Neural progenitor cell (in vitro differentiated cells): Measurements from ENCODE around the gene GDF9. TPM values are rescaled to one million over a fixed set of nuclear protein-coding genes. Genes with fewer than 3 reads are reported as not detected.

Experiments used
- DNase-seq: peaks from one replicate; pipeline ENCODE4 v3.0.0-alpha.2; 2016; ENCODE audit warnings: low spot score
- H2AFZ ChIP-seq: fragments of 200-600 bp; sonication (generic); replicated peaks from 2 replicates; pipeline ENCODE4 v1.6.1; 2016; ENCODE audit warnings: antibody characterized with exemption
- H3F3A ChIP-seq: fragments of 200-600 bp; sonication (generic); 2 replicates; pipeline ENCODE4 v1.6.1; 2016; ENCODE audit warnings: antibody characterized with exemption, low read depth
- H3K27ac ChIP-seq: fragments of 200-600 bp; sonication (generic); 2 replicates; pipeline ENCODE4 v1.5.1; 2016; ENCODE audit warnings: mild to moderate bottlenecking
- H3K27me3 ChIP-seq: fragments of 200-600 bp; sonication (generic); 2 replicates; pipeline ENCODE4 v1.6.1; 2016; ENCODE audit warnings: mild to moderate bottlenecking, moderate library complexity
- H3K36me3 ChIP-seq: fragments of 200-600 bp; sonication (generic); 2 replicates; pipeline ENCODE4 v1.5.1; 2016
- H3K4me1 ChIP-seq: fragments of 200-600 bp; sonication (generic); 2 replicates; pipeline ENCODE4 v1.6.1; 2016; ENCODE audit warnings: mixed run types
- H3K4me2 ChIP-seq: fragments of 200-600 bp; sonication (generic); 2 replicates; pipeline ENCODE4 v1.6.1; 2016
- H3K4me3 ChIP-seq: fragments of 200-600 bp; sonication (generic); 2 replicates; pipeline ENCODE4 v1.5.1; 2016
- H3K79me2 ChIP-seq: fragments of 200-600 bp; sonication (generic); 2 replicates; pipeline ENCODE4 v1.6.1; 2016; ENCODE audit warnings: low read depth
- H3K9ac ChIP-seq: fragments of 200-600 bp; sonication (generic); 2 replicates; pipeline ENCODE4 v1.6.1; 2016
- H3K9me3 ChIP-seq: fragments of 200-600 bp; sonication (generic); 2 replicates; pipeline ENCODE4 v1.5.1; 2016; ENCODE audit warnings: low read depth
- H4K20me1 ChIP-seq: fragments of 200-600 bp; sonication (generic); 2 replicates; pipeline ENCODE4 v1.6.1; 2016; ENCODE audit warnings: low read depth
- H3K27ac Mint-ChIP-seq: 3 replicates; pipeline ENCODE4 v1.8.0; 2021; ENCODE audit warnings: mixed read lengths
- H3K27me3 Mint-ChIP-seq: 2 replicates; pipeline ENCODE4 v1.8.0; 2022; ENCODE audit warnings: low read depth, mild to moderate bottlenecking, inconsistent platforms, moderate library complexity, mixed read lengths; ENCODE audit not compliant: insufficient read depth
- H3K36me3 Mint-ChIP-seq: 3 replicates; pipeline ENCODE4 v1.8.0; 2021; ENCODE audit warnings: mixed read lengths
- H3K4me1 Mint-ChIP-seq: 3 replicates; pipeline ENCODE4 v1.8.0; 2021; ENCODE audit warnings: mixed read lengths
- H3K4me3 Mint-ChIP-seq: 3 replicates; pipeline ENCODE4 v1.8.0; 2021; ENCODE audit warnings: mild to moderate bottlenecking, moderate library complexity, mixed read lengths
- H3K9me3 Mint-ChIP-seq: 3 replicates; pipeline ENCODE4 v1.8.0; 2020; ENCODE audit warnings: mixed read lengths
- EZH2 ChIP-seq: fragments of 200-600 bp; sonication (generic); IDR thresholded peaks from 2 replicates; pipeline ENCODE4 v1.6.1; 2017; ENCODE audit warnings: antibody characterized with exemption, mild to moderate bottlenecking, moderate library complexity
- EZH2phosphoT487 ChIP-seq: fragments of 200-600 bp; sonication (generic); IDR thresholded peaks from 2 replicates; pipeline ENCODE4 v1.6.1; 2017; ENCODE audit warnings: antibody characterized with exemption
- total RNA-seq: library from RNA; depleted of rRNA; stranded (reverse); fragments of >200 nt; gene quantifications from 2 replicates; pipeline ENCODE4 v1.2.3, GENCODE V29; 2015; ENCODE audit warnings: low replicate concordance
- TF ChIP-seq, protein P1 (sequence below): fragments of 200-600 bp; sonication (generic); IDR thresholded peaks from 2 replicates; pipeline ENCODE4 v1.5.1; 2017; ENCODE audit warnings: antibody characterized with exemption, mild to moderate bottlenecking

The GDF9 gene
- total RNA-seq, 1 donor from 2014 or later: 0.82 TPM

DNA sequence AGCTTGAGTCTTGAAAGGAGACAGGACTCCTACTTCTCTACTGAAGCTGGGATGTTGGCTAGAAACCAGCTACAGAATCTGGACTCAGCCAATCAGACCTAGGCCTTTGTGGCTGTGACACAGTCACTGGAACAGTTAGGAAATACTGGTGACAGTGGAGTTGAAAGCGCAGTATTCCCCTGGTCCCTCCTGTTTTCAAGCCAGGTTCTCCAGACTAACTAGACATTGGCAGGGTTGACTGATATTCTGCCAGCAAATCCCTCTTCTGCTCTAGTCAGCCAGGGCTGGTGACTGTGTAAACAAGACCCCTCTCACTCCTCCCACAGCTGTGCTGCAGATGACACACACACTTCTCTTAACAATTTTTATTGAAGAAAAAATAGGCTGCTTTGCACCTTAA lies 44.5 kb downstream of the GDF9 start:
- Mint-ChIP-seq H3K4me3 (no peak overlapping the region), H3K4me1 (peaks cover 11% of the 10 kb centered on the region), H3K36me3 (no peaks in the 10 kb centered on the region), H3K27ac (no peak overlapping the region), H3K27me3 (peaks cover 22% of the 10 kb centered on the region), H3K9me3 (no peaks in the 10 kb centered on the region)
- Histone ChIP-seq H3K36me3 (no peaks in the 10 kb centered on the region), H3K9me3 (no peaks in the 10 kb centered on the region), H3K4me2 (no peak overlapping the region), H3K27ac (no peak overlapping the region), H4K20me1 (no peaks in the 10 kb centered on the region), H3K9ac (no peak overlapping the region), H3K4me1 (no peaks in the 10 kb centered on the region), H3K79me2 (no peaks in the 10 kb centered on the region), H2AFZ (no peak overlapping the region), H3K27me3 (peaks cover 99% of the 10 kb centered on the region), H3F3A (peaks cover 22% of the 10 kb centered on the region), H3K4me3 (no peak overlapping the region)
- no peak for DNase-seq
- TF ChIP-seq, protein P1, sequence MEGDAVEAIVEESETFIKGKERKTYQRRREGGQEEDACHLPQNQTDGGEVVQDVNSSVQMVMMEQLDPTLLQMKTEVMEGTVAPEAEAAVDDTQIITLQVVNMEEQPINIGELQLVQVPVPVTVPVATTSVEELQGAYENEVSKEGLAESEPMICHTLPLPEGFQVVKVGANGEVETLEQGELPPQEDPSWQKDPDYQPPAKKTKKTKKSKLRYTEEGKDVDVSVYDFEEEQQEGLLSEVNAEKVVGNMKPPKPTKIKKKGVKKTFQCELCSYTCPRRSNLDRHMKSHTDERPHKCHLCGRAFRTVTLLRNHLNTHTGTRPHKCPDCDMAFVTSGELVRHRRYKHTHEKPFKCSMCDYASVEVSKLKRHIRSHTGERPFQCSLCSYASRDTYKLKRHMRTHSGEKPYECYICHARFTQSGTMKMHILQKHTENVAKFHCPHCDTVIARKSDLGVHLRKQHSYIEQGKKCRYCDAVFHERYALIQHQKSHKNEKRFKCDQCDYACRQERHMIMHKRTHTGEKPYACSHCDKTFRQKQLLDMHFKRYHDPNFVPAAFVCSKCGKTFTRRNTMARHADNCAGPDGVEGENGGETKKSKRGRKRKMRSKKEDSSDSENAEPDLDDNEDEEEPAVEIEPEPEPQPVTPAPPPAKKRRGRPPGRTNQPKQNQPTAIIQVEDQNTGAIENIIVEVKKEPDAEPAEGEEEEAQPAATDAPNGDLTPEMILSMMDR: no peak
- no peak for TF ChIP-seq EZH2phosphoT487
- TF ChIP-seq EZH2: no peak

DNA sequence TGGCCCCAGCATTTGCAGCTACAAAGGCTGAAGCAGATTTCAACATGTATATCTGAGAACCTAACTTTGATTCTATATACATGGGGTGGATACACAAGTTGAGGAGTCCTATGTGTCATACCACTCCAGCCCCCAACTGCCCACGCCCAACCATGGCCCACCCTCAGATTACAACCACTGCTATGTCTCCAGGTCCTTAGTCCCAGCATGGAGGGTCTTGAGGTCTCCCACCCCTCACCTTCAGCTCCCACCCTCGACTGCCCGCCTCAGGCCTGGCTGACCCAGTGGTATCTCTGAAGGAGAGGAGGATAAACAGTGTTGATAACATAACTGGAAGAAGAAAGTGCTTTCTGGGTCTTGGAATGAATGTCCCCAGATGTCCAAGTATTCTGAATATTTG lies 44.9 kb downstream of the GDF9 start:
- H3K9me3 ChIP-seq: no peaks in the 10 kb centered on the region
- H3K9me3 Mint-ChIP-seq: no peaks in the 10 kb centered on the region
- peaks cover 99% of the 10 kb centered on the region for H3K27me3 ChIP-seq
- DNase-seq: no peak
- no peak overlapping the region for H3K27ac ChIP-seq
- no peaks in the 10 kb centered on the region for H3K4me1 ChIP-seq
- H3K9ac ChIP-seq: no peak overlapping the region
- TF ChIP-seq, protein P1: no peak
- TF ChIP-seq EZH2: no peak
- TF ChIP-seq EZH2phosphoT487: no peak
- no peak overlapping the region for H3K27ac Mint-ChIP-seq
- no peak overlapping the region for H3K4me3 Mint-ChIP-seq
- peaks cover 17% of the 10 kb centered on the region for H3K27me3 Mint-ChIP-seq
- H3K36me3 Mint-ChIP-seq: no peaks in the 10 kb centered on the region
- H3K4me2 ChIP-seq: no peak overlapping the region
- peaks cover 22% of the 10 kb centered on the region for H3F3A ChIP-seq
- H3K4me1 Mint-ChIP-seq: peaks cover 11% of the 10 kb centered on the region
- H3K4me3 ChIP-seq: no peak overlapping the region
- no peaks in the 10 kb centered on the region for H3K36me3 ChIP-seq
- no peaks in the 10 kb centered on the region for H3K79me2 ChIP-seq
- H4K20me1 ChIP-seq: no peaks in the 10 kb centered on the region
- H2AFZ ChIP-seq: no peak overlapping the region

DNA sequence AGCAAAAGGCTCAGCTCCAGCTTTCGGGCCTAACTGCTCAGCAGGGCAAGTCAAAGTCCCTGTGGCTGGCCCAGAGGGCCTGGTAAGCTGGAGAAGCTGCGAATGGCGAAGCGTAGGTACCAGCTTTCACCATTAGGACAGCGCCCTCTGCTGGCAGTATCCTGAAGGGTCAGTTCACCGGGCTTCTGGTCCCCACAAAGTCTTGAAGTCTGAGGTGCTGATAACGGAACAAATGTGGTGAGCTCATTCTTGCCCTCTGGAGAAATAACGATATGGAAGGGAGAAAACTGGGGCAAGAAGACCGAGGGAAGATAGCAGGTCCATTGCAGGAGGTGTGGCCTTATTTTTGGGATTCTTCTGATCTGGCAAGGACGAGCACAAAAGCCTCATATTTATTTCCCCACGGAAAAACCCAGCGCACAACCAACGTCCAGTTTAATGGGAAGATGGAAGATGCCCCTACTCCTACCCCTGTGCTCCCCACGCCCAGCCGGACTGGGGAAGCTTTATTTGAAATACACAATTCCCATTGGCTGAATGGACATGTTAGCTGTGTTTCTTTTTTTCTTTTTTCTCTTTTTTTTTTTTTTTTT lies 46.0 kb downstream of the GDF9 start:
- no peak overlapping the region for H2AFZ ChIP-seq

More for the DNA sequence above, 46.0 kb downstream of the GDF9 start:
- Histone ChIP-seq H3K79me2 (no peaks in the 10 kb centered on the region), H3K4me2 (no peak overlapping the region), H3K4me3 (no peak overlapping the region), H3F3A (peaks cover 30% of the 10 kb centered on the region), H3K36me3 (no peaks in the 10 kb centered on the region), H3K27ac (no peak overlapping the region), H3K9me3 (no peaks in the 10 kb centered on the region), H3K27me3 (peaks cover 99% of the 10 kb centered on the region), H3K4me1 (no peaks in the 10 kb centered on the region), H4K20me1 (no peaks in the 10 kb centered on the region), H3K9ac (no peak overlapping the region)
- Mint-ChIP-seq H3K4me1 (peaks cover 11% of the 10 kb centered on the region), H3K9me3 (peaks cover under 1% of the 10 kb centered on the region), H3K27ac (no peak overlapping the region), H3K27me3 (peaks cover 15% of the 10 kb centered on the region), H3K4me3 (no peak overlapping the region), H3K36me3 (no peaks in the 10 kb centered on the region)
- DNase-seq: peak; percentile 95
- TF ChIP-seq EZH2phosphoT487 (no peak), EZH2 (peak; percentile 61)
- TF ChIP-seq, protein P1: peak; percentile 98
